Right hindlimb (tissue), 1 donor: Measurements from ENCODE around the gene VPS13D.
"Not testable (repeated sequence)": the region's sequence is repeated elsewhere in the genome, so short reads cannot be mapped to it uniquely, and the experiment has no call there.

ENCODE experiments used
- DNase-seq: peaks from one replicate; pipeline ENCODE4 v3.0.0-alpha.2; 2018

VPS13D gene

DNA sequence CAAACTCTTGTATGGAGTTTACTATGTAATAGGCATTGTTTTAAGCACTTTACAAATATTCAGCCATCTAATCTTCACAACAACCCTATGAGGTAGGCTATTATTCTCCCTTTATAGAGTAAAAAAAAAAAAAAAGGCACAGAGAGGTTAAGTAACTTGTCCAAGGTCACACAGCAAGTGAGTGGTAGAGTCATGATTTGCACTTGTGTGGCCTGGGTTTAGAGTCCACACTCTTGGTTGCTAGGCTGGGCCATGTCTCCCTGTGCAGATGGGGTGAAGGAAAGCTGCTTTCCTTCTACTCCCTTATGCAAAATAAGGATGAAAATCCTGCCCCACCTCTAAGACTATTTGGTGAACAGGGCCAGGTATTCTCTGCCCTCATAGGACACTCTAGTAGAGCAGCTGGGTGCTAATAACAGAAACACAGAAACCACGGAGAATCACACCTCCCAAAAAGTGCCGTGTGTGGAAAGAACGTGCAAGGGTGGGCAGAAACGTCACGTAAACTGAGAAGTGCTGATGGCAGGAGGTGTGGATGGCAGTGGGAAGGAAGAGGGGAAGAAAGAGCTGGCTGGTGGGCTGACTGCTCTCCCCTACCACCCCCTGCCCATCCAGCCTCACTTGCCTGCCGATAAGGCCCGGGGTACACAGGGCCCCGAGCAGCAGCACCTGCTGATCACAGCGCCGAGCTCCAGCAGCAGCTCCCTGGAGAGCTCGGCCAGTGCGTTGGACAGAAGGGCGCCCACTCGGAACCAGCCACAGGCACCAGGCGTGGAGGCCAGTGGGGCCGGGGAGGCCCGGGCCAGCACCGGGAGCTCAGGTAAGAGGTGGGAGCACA lies 28.3 kb upstream of the VPS13D start:
- DNase-seq, result no peak

DNA sequence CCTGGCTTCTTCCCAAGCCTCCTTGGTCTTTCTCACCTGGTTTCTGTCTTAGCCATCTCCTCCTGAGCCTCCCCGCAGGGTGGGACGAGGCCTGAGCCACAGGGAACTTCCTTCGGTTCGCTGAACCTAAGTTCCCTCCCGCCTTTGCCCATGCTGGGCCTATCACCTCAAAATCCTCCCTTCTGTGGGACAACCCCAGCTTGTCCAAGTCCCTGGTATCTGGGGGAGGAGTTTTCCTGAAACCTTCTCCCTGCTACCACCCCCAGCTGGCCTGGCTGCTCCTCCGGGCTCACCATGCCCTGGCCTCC lies 27.7 kb upstream of the VPS13D start:
- no peak for DNase-seq

DNA sequence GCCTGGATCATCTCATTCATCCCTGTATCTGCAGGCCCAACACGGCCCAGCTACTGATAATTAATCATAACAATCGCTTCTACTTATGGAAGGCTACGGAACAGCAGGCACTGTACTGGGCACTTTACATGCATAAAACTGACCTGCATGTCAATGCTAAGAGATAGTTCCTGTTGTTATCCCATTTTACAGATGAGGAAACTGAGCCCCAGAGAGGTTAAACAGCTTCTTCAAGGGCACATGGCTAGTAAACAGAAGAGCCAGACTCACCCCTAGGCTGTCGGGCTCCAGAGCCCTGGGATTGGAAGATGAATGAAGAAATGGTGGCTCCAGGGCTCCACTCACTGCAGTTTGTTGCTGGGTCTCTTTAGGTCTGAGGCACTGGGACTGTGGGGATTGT lies 27.3 kb upstream of the VPS13D start:
- DNase-seq, result no peak

DNA sequence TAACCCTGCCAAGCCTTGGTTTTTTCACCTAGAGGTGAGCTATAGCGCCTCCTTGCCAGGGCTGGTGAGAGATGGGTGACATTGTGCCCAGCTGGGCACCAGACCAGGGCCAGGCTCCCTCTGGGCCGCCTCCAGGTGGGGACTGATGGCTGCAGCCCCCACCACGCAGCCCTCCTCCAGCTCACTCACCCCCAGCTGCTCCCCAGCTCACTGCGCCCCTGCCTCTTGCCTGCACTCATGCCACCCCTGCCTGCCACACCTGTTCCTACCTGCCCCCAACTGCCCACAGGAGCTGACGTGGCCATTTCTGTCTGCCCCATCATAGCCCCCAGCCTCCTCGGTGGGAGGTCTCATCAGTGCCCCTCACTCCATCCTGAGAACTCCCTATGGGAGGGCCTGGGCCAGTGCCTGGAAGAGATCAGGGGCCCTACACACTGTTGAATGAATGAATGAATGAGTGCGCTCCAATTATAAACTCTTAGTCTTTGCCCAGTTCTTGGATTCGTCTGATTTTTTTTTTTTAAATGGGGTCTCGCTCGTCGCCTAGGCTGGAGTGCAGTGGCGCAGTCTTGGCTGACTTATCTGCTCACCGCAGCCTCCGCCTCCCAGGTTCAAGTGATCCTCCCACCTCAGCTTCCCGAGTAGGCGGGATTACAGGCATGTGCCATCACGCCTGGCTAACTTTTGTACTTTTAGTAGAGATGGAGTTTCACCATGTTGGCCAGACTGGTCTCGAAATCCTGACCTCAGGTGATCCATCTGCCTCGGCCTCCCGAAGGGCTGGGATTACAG lies 26.4 kb upstream of the VPS13D start:
- DNase-seq, result no peak

DNA sequence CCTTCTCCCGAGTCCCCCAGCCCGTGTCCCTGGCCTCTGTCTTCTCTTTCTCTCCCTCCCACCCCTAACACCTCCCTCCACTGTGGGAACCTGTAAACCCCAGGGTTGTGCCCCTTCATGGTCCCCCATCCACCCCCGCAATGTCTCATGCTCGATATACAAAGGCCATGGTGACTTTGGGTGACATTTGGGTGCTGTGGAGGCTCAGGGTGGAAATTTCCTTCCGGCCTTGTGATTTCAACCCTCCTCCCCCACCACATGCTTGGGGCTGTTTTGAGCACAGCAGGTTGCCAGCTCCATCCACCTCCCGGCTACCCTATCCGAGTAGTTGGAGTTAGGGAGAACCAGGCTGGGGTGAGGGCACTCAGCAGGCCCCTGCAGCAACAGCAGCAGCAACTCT lies 25.7 kb upstream of the VPS13D start:
- DNase-seq, result no peak

DNA sequence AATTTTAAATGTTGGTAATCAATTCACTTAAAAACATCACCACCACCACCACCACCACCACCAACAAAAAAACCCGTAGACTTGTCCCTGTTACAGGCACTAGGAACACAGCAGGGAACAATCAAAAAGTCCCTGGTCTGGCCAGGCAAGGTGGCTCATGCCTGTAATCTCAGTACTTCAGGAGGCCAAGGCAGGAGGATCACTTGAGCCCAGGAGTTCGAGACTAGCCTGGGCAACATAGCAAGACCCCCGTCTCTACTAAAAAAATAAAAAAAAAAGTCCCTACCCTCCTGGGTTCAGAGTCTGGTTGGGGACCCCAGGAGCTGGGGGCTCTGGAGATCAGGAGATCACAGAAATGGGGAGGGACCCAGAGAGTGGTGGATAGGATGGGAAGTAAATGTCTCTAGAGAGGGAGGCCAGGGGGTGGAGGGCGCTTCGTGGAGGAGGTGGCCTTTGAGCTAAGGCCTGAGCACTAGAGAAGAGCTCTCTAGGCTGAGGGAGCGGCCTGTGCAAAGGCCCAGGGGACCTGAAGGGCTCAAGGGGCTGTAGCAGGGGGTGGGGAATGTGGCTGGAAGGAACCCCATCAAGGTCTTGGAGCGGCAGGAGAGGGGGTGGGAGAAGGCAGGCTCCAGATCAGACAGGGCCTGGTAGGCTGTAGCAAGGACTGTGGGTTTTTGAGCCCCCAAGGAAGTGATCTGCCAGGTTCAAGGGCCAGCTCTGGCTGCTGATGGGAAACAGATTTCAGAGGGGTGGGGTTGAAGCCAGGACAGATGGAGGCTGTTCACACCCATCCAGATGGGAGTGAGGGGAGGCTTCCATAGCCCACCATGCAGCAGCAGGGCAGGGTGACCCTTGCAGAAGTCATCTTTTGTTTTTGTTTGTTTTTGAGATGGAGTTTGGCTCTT lies 24.8 kb upstream of the VPS13D start:
- DNase-seq, result no peak

DNA sequence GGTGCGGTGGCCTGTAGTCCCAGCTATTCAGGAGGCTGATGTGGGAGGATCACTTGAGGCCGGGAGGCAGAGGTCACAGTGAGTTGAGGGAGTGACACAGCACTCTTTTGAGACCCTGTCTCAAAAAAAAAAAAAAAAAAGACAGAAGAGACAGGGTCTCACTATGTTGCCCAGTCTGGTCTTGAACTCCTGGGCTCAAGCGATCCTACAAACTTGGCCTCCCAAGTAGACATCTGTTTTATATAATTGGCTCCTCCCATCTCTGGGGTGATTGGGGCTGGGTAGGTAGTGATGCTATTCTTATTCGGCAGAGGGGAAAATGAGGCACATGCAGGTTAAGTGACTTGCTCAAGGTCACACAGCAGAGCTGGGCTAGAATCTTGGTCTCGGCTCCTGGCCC lies 23.6 kb upstream of the VPS13D start:
- DNase-seq, result no peak

DNA sequence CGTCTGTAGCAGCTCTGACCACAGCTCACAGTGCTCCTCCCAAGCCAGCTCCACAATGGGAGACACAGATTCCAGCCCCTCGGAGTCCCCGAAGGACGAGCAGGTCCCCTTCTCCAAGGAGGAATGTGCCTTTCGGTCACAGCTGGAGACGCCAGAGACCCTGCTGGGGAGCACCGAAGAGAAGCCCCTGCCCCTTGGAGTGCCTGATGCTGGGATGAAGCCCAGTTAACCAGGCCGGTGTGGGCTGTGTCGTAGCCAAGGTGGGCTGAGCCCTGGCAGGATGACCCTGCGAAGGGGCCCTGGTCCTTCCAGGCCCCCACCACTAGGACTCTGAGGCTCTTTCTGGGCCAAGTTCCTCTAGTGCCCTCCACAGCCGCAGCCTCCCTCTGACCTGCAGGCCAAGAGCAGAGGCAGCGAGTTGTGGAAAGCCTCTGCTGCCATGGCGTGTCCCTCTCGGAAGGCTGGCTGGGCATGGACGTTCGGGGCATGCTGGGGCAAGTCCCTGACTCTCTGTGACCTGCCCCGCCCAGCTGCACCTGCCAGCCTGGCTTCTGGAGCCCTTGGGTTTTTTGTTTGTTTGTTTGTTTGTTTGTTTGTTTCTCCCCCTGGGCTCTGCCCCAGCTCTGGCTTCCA lies 22.9 kb upstream of the VPS13D start:
- DNase-seq, result no peak

DNA sequence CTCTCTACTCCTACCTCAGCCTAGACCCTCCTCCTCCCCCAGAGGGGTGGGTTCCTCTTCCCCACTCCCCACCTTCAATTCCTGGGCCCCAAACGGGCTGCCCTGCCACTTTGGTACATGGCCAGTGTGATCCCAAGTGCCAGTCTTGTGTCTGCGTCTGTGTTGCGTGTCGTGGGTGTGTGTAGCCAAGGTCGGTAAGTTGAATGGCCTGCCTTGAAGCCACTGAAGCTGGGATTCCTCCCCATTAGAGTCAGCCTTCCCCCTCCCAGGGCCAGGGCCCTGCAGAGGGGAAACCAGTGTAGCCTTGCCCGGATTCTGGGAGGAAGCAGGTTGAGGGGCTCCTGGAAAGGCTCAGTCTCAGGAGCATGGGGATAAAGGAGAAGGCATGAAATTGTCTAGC lies 21.6 kb upstream of the VPS13D start:
- DNase-seq, result no peak

DNA sequence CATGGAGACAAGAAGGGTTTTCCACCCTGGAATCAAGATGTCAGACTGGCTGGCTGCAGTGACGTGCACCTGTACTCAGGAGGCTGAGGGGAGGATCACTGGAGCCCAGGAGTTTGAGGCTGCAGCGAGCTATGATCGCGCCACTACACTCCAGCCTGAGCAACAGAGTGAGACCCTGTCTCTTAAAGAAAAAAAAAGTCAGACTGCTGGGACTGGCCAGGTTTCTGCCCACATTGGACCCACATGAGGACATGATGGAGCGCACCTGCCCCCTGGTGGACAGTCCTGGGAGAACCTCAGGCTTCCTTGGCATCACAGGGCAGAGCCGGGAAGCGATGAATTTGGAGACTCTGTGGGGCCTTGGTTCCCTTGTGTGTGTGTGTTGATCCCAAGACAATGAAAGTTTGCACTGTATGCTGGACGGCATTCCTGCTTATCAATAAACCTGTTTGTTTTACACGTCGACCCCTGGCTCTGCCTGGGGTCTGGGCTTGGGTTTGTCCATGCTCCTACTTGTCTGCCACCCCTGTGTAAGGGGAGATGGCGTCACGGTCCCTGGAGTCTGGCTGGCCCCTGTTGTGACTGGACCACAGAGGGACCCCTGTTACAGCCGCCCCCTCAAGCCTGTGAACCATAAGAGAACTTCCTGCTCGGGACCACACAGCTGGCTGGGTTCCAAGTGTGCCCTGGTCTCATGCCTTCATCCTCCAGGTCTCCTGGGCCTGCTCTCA lies 20.9 kb upstream of the VPS13D start:
- peak; percentile 87 for DNase-seq

DNA sequence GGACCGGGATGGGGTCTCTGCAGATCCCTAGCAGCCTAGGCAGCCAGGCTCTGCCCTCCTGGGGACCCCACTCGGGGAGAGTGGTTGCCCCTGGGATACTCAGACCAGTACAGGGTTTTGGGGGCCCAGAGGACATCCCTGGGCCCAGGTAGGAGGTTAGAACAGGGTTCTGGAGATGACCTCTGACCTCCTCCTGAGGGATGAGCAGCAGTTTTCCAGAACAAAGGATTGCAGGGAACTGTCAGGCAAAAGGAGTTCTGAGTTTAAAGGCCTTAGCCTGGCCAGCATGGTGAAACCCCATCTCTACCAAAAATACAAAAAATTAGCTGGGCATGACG lies 20.4 kb upstream of the VPS13D start:
- no peak for DNase-seq

DNA sequence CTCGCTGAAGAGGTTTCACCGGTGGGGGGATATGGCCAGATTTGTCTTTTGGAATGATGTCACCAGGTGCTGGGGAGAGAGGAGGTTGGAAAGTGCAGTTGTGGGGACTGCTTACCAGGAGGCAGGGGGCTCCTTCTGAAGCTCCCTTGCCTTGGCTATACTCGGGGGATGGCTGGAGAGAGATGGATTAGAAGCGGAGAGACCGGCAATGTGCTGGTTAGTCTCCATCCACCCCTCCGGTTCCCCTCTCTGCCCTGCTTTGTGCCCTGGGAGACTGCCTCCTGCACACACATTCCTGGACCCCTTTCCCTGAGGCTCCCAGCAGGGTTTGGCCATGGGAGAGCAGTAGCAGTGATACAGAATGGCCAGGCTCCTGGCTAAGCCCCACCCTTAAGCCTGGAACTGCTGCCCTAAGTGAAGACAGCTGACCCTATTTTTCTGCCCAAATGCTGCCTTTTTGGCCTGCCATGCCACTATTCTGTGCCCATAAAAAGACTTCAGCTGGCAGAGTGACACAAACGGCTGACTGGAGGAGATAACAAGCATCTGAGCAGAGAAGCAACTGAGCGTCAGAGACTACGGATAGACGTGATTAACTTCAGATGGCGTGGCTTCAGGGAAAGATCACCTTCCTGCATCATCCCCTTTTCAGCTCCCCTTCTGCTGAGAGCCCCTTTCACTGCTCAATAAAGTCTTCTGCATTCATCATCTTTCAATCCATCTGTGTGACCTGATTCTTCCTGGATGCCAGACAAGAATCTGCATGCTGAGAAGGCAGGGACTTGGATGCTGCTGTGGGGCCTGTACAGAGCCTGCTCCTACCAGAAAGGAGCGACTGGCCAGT lies 14.5 kb upstream of the VPS13D start:
- DNase-seq, result no peak

DNA sequence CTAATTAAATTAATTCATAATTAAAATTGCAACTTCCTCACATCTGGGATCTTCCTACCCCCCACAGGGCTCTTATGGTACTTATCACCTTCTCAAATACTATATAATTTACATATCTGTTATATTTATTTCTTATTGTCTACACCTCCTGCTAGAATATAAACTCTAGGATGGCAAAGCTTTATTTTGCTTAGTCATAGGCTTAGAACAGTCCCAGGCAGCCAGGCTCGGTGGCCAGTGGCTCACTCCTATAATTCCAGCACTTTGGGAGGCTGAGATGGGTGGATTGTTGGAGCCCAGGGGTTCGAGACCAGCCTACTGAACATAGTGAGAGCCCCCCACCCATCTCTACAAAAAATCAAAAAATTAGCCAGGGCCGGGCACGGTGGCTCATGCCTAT lies 10.0 kb upstream of the VPS13D start:
- DNase-seq, result no peak

DNA sequence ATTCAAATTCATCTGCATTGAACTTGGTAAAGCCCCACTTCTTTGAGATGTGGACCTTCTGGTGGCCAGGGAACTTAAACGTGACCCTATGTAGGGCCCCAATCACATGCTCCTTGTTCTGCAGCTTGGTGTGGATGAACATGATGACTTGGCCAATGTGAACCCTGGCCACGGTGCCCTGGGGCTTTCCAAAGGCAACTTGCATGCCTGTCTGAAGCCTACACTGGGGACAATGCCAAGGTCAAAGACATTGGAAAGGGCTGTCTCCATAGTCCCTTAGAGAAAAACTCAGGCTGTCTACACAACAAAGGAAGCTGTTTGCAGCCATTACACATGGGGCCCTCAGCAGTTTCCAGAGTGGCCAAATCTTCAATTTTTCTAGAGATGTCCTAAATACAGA lies 8.9 kb upstream of the VPS13D start:
- no peak for DNase-seq

DNA sequence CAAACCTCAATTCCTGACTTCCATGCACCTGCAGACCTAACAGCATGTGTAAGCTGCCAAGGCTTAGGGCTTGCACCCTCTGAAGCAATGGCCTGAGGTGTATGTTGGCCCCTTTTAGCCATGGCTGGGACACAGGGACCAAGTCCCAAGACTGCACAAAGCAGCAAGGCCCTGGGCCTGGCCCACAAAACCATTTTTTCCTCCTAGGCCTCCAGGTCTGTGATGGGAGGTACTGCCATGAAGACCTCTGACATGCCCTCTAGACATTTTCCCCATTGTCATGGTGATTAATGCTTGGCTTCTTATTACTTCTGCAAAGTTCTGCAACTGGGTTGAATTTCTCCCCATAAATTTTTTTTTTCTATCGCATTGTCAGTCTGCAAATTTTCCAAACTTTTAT lies 7.1 kb upstream of the VPS13D start:
- DNase-seq, result not testable (repeated sequence)

DNA sequence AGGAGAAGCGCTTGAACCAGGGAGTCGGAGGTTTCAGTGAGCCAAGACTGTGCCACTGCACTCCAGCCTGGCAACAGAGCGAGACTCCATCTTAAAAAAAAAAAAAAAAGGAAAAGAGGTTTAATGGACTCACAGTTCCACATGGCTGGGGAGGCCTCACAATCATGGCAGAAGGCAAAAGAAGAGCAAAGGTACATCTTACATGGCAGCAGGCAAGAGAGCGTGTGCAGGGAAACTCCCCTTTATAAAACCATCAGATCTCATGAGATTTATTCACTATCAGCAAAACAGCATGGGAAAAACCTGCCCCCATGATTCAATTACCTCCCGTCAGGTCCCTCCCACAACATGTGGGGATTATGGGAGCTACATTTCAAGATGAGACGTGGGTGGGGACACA lies 5.7 kb upstream of the VPS13D start:
- DNase-seq, result not testable (repeated sequence)

DNA sequence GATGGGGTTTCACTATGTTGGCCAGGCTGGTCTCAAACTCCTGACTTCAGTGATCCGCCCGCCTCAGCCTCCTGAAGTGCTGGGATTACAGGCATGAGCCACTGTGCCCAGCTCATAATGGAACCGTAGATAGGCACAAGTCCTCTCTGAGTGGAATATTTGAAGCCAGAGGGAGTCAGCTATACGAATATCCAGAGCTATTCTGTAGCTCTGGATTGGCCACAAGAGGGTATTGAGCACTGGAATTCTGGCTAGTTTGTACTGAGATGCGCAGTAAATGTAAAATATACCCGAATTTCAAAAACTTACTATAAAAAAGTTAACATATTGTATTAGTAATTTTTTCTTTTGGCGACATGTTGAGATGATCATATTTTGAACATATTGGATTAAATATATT lies 851 bp upstream of the VPS13D start:
- DNase-seq, result no peak

DNA sequence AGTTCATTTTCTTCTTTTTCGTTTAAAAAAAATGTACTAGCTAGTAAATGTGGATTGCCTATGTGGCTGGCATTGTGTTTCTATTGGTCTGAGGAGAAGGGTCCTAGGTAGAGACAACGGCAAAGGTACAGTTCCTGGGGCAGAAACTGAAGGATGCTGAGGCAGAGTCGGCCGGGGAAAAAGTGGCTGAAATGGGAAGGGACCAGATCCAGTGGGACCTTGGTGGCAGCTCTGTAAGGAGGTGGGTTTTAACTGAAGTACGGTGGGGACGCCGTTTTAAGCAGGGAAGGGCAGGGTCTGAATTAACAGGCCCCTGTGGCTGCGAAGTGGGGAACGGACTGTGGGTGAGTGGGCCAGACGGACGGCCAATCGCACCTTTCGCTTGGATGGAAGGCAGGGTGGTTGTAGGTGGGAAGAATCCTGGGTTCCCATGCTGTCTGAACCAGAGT lies 420 bp upstream of the VPS13D start:
- no peak for DNase-seq

DNA sequence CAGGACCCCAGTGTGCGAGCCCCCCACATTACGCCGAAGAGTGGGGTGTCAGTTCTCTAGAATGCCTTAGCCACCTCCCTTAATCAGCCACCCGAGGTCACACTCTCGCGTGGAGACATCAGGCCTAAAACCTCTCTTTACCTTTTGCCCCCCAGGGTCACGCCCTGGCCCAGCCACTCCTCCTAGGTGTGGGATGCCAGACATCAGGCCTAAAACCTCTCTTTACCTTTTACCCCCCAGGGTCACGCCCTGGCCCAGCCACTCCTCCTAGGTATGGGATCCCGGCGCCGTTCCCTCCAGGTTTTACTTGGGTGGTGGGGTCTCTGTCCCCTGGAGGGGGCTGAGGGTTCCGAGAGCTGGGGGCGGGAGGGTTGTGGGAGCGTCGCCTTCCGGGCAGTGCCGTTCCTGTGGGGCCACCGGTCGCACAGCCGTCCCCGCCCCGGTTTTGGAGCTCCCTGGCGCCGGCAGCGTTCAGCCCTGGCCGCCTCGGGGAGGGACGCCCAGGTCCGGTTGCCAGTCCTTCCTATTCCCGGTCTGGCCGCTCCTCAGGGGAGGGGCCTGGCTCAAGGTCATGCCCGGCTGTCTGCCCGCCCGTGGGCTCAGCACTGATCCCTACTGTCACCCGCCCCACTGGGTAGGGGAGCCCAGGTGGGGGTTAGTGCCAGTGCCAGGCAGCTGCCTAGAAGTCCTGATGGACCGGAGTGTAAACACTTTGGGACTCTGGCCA lies 882 bp downstream of the VPS13D start:
- DNase-seq, result peak; percentile 43

DNA sequence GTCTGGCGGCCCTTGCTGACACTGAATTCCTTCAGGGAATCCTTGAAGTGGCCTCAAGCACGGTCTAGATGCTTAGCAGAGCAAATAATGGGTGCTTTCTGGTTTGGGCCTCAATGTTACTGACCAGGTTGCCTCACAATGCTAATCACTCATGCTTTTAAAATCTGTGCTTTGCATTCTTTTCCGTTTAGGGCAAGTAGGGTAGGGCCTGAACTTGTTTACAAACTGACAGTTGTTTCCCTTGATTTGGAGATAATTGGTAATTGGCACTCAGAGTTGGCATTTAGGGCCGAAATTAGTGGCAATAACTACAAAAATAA lies 1.4 kb downstream of the VPS13D start:
- DNase-seq, result no peak

DNA sequence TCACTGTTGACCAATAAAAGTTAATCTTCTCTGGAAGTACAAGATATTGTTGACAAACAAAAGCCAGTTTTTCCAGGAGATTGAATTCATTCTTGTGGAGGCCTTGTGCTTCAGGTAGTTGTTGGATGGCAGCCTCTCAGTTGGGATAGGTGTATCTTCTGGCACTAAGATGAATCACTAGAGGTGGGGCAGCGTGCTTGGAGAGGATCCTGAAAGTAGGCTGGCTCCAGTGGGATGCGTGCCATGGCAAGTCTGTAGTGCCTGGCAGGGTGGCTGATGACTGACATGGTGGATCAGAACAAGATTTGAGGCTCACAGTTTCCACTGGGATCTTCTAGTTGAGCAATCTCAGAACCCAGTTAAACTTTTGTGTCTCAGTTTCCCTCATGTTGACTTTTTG lies 2.4 kb downstream of the VPS13D start:
- no peak for DNase-seq
